Measurements from ENCODE around the gene HRNR. TPM values are rescaled to one million over a fixed set of nuclear protein-coding genes. Genes with fewer than 3 reads are reported as not detected.

The HRNR gene
- total and polyA plus RNA-seq, 11 donors = 0.04 TPM; not detected in 10

DNA sequence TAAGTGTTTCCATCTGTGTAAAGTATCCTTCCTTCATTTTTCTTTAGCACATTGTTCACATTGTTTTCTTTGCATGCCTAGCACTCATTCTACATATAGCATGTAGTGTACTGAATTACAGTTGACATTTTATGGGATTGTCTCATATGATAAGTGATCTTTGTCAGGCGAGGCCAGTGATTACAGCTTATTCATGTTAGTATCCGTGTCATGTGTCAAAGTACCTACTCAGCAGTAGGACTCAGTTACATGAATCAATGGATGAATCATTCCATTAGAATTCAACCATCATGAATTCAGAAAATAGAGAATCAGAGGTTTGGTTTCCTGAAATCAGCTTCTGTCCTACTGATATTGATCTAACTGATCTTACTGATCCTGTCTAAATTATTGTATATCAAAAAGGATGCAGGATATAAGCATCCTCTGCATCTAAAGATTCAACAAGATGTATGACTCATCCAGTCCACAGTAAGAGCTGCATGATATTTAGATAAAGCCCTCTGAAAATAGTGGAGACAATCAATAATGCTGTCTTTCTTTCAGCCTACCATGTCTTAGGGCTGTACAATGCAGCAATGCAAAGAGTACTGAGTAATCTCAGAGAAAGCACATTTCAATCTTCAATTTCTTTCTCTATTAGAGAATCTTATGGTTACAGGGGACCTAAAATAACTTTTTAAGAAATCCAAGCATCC is 20.7 kb upstream of the HRNR start:
- DNase-seq = no peak
- no peak overlapping the region for H3K27ac ChIP-seq

DNA sequence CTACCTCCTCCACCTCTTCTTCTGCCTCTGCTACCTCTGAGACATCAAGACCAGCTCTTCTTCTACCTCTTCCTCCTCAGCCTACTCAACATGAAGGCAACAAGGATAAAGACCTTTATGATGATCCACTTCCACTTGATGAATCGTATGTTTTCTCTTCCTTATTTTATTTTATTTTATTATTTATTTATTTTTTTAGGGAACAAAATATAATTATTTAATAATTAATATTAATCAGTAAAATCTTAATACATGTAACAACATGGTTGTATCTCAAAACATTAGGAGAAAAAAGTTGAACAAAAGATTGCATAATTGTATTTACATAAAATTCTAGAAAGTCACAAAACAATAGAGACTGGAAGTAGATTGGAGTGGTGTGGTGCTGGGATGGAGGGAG is 13.1 kb upstream of the HRNR start:
- peaks cover 0 to 3% (median 0%) of the 10 kb centered on the region in 12 donors for H3K9me3 ChIP-seq
- H3K36me3 ChIP-seq = no peaks in the 10 kb centered on the region
- H3K27ac ChIP-seq = no peak overlapping the region
- no peak for DNase-seq
- no peaks in the 10 kb centered on the region for H3K4me1 ChIP-seq
- WGBS, 4 donors = 79 to 87% (median 83%) methylated on average over 1 of the region's 1 CpG
- intact Hi-C loops (cut with DNase I) = no loop called here
- no peak overlapping the region for H3K4me3 ChIP-seq
- TF ChIP-seq POLR2A (IDR thresholded peaks at IDR 0.05) = no peak
- TF ChIP-seq, protein P1, sequence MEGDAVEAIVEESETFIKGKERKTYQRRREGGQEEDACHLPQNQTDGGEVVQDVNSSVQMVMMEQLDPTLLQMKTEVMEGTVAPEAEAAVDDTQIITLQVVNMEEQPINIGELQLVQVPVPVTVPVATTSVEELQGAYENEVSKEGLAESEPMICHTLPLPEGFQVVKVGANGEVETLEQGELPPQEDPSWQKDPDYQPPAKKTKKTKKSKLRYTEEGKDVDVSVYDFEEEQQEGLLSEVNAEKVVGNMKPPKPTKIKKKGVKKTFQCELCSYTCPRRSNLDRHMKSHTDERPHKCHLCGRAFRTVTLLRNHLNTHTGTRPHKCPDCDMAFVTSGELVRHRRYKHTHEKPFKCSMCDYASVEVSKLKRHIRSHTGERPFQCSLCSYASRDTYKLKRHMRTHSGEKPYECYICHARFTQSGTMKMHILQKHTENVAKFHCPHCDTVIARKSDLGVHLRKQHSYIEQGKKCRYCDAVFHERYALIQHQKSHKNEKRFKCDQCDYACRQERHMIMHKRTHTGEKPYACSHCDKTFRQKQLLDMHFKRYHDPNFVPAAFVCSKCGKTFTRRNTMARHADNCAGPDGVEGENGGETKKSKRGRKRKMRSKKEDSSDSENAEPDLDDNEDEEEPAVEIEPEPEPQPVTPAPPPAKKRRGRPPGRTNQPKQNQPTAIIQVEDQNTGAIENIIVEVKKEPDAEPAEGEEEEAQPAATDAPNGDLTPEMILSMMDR (IDR thresholded peaks at IDR 0.05) = no peak
- H3K27me3 ChIP-seq = no peaks in the 10 kb centered on the region
- ATAC-seq = no peak

More for the DNA sequence above, 20.7 kb upstream of the HRNR start:
- Histone ChIP-seq H3K4me1 (no peaks in the 10 kb centered on the region), H3K9me3 (no peaks in the 10 kb centered on the region), H3K4me3 (no peak overlapping the region), H3K36me3 (no peaks in the 10 kb centered on the region), H3K27me3 (no peaks in the 10 kb centered on the region)
- TF ChIP-seq, protein P1 (IDR thresholded peaks at IDR 0.05) = no peak
- TF ChIP-seq POLR2A (IDR thresholded peaks at IDR 0.05) = no peak
- WGBS, 4 donors = 77 to 87% (median 80%) methylated on average over 2 of the region's 2 CpGs
- intact Hi-C loops (cut with DNase I) = no loop called here
- no peak for ATAC-seq

DNA sequence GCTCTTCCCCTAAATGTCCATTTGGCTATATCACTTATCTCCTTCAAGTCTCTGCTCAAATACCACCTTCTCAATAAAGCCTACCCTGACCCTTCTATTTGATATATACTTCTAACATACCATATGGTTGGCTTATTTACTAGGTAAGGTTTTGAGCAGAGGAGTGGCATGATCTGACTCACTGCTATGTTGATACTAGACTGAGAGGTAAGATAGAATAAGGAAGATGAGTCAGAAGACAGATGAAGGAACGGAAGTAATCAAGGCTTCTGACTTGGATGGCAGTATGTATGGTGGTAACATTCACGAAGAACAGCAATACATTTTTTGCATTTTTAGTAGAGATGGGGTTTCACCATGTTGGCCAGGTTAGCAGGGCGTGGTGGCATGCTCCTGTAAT is 4.8 kb upstream of the HRNR start:
- H3K4me3 ChIP-seq = no peak overlapping the region
- H3K9me3 ChIP-seq = peaks cover 0 to 2% (median 0%) of the 10 kb centered on the region in 12 donors
- H3K27ac ChIP-seq = no peak overlapping the region
- no peaks in the 10 kb centered on the region for H3K36me3 ChIP-seq
- ATAC-seq = no peak
- intact Hi-C loops (cut with DNase I) = loop anchor here in 1 of 10 donors (10.0 kb wide), 1 partner anchor 86 kb away; no protein-coding TSS in a partner anchor
- H3K27me3 ChIP-seq = no peaks in the 10 kb centered on the region
- no peaks in the 10 kb centered on the region for H3K4me1 ChIP-seq
- DNase-seq = no peak
- no peak for TF ChIP-seq POLR2A (IDR thresholded peaks at IDR 0.05)
- TF ChIP-seq, protein P1 (IDR thresholded peaks at IDR 0.05) = no peak
- whole genome bisulfite sequencing, 4 donors = 69 to 88% (median 76%) methylated on average over 3 of the region's 3 CpGs

DNA sequence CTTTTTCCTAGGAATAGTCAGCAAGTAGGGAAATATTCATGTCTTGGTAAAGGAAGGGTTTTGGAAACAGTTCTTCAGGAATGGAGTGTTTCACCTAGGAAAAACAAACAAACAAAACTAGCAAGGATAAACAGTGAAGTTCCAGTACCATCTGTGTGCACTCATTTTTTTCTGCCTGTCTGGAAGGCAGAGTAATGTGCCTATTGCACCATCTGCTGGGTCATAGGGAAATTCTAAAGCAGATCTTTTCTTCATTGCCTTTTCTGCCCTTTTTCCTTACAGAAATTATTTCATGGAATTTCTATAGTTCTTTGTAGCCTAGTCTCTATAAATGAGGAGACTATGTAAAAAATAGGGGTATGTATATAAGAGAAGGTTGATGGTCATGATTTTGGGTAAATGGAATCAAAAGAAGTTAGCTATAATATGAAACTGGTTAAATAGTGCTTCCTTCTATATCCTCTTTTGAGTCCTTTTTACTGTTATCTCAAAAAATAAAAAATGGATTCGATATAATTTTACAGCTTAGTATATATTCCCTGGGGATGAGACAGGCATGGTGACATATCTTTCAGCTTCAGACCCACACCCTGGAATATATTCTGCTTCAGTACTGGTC is 3.4 kb upstream of the HRNR start:
- H3K4me3 ChIP-seq = no peak overlapping the region
- intact Hi-C loops (cut with DNase I) = loop anchor here in 1 of 10 donors (10.0 kb wide), 1 partner anchor 87 kb away; no protein-coding TSS in a partner anchor
- 75 to 97% (median 81%) methylated on average over 1 of the region's 1 CpG for WGBS, 4 donors

More for the DNA sequence above, 3.4 kb upstream of the HRNR start:
- Histone ChIP-seq H3K27me3 (no peaks in the 10 kb centered on the region), H3K27ac (no peak overlapping the region), H3K9me3 (peaks cover 0 to 4% (median 0%) of the 10 kb centered on the region in 12 donors), H3K4me1 (no peaks in the 10 kb centered on the region), H3K36me3 (no peaks in the 10 kb centered on the region)
- no peak for ATAC-seq
- TF ChIP-seq POLR2A (IDR thresholded peaks at IDR 0.05) = no peak
- TF ChIP-seq, protein P1 (IDR thresholded peaks at IDR 0.05) = peak in 3 of 12 donors; percentile 16 to 31 (median 21)
- no peak for DNase-seq
